Left renal cortex interstitium (tissue), 4 donors: ENCODE data around the gene ZC4H2. TPM values are rescaled to one million over a fixed set of nuclear protein-coding genes. Genes with fewer than 3 reads are reported as not detected.
"Not testable (repeated sequence)": the region's sequence is repeated elsewhere in the genome, so short reads cannot be mapped to it uniquely, and the experiment has no call there.

Experiments used
- DNase-seq, 4 donors: peaks; one replicate each; pipeline ENCODE4 v3.0.0-alpha.2; 2013; ENCODE audit warnings: low read depth in 4 of 4, low spot score in 2 of 4, missing footprints in 1 of 4
- polyA plus RNA-seq, 4 donors: library from polyadenylated mRNA; unstranded; fragments of 120-200 nt; gene quantifications; one replicate each; pipeline ENCODE4 v1.2.1, GENCODE V29; 2013; ENCODE audit not compliant: insufficient read length in 4 of 4

Gene ZC4H2
- polyA plus RNA-seq, result 10 to 100 TPM; 19.8 to 26.3 (median 23.7) TPM

- peak; percentile 32 to 60 (median 38) for DNase-seq
Observed at GRCh38 chrX:64975989-64976672, at the start of gene ZC4H2. TSS of gene ZC4H2 (minus strand) at chrX:64976450. CDS start at chrX:64976377, 73 bp downstream.

GRCh38 chrX:65017451-65017850 is 41.2 kb upstream of the ZC4H2 start:
- no peak for DNase-seq

GRCh38 chrX:65014230-65014629 is 38.0 kb upstream of the ZC4H2 start:
- DNase-seq, result no peak

GRCh38 chrX:65009459-65009858 is 33.2 kb upstream of the ZC4H2 start:
- no peak for DNase-seq

- not testable (repeated sequence) for DNase-seq
Observed at GRCh38 chrX:65002208-65002607, 26.0 kb upstream of the ZC4H2 start.

GRCh38 chrX:64996805-64997204 is 20.6 kb upstream of the ZC4H2 start:
- DNase-seq, result no peak

GRCh38 chrX:64994131-64994798 is 18.0 kb upstream of the ZC4H2 start:
- DNase-seq, result no peak

GRCh38 chrX:64977830-64978229 is 1.6 kb upstream of the ZC4H2 start:
- DNase-seq, result no peak

GRCh38 chrX:64977051-64977450 is 801 bp upstream of the ZC4H2 start:
- DNase-seq, result no peak

- DNase-seq, result no peak
Observed at GRCh38 chrX:64976673-64977040, 407 bp upstream of the ZC4H2 start.

- DNase-seq, result peak; percentile 1 to 21 (median 12)
Observed at GRCh38 chrX:64975491-64975890, 759 bp downstream of the ZC4H2 start.

GRCh38 chrX:64925480-64925879 is 50.8 kb downstream of the ZC4H2 start:
- DNase-seq, result no peak

GRCh38 chrX:64908121-64908520 is 68.1 kb downstream of the ZC4H2 start:
- no peak for DNase-seq

- peak in 1 of 4 donors; percentile 0 for DNase-seq
Observed at GRCh38 chrX:64894454-64895038, 81.7 kb downstream of the ZC4H2 start.

GRCh38 chrX:64885850-64886249 is 90.4 kb downstream of the ZC4H2 start:
- DNase-seq, result no peak

GRCh38 chrX:64878709-64879108 is 97.5 kb downstream of the ZC4H2 start:
- DNase-seq, result not testable (repeated sequence)

GRCh38 chrX:64867217-64867616 is 109.0 kb downstream of the ZC4H2 start:
- DNase-seq, result no peak

Other genes with a start within 250 kb of the ZC4H2 start
- gene ZC3H12B, start 58.4 kb upstream of the ZC4H2 start, polyA plus RNA-seq, result 1 to 10 TPM; 3.3 to 5.3 (median 4.6) TPM